Activated CD4-positive, alpha-beta T cell treated with anti-CD3 and anti-CD28 coated beads, Interleukin-2, amount 50 U/mL, for 16 hours (primary cell): Measurements from ENCODE around the gene TNS3.
"Not testable (repeated sequence)": the region's sequence is repeated elsewhere in the genome, so short reads cannot be mapped to it uniquely, and the experiment has no call there.

Experiments
- DNase-seq: peaks from one replicate; pipeline ENCODE4 v3.0.0-alpha.2; 2020

The TNS3 gene

DNA sequence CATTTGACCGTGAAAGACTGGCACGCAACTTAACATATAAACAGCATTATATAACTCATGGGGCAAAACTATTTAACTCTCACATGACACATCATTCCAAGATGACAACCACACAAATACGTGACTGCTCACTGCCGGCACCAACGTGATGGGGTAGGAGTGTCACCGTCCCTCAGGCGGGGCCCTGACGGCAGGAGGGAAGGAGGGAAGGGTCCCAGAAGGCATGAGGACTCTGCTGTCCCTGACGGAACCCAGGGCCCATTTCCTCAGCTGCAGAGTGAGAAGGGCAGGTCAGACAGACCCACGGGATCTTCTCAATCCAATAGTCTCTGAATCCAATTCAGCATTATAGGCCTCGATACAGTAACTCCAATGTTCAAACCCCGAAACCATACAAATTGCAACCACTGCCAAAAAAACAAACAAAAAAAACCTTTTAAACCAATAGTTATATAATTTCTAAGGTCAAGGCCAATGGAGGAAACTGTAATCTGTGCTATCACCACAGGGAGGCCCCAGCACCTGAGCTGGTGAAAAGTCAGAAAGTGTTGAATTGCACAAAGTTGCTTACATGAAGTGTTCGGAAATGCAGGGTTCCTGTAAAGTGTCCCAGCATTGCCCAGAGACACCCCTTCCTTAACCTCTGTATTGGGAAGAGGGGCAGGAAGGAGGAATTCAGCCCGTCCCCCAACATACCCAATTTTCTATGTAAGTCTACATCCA is 137.4 kb downstream of the TNS3 start:
- no peak for DNase-seq

DNA sequence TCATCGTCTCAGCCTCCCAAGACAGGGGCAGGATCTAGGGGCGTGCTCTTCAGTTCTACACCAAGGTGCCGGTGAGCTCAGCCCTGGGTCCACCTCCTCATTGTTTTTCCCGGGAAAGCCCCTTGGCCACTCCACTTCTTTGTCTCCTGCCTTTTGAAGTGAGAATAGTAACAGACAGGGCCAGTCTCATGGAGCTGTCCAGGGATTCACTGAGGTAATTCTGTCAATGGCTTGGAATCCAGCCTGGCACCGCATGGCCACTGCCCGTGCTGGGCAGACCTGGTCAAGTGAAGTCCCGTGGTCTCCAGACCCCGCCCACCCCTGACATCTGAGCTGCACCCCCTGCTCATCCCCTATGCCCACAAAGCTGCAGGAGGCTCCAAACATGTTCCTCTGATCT is 138.9 kb downstream of the TNS3 start:
- no peak for DNase-seq

- no peak for DNase-seq
Measured at GRCh38 chr7:47442605-47442865, 139.4 kb downstream of the TNS3 start.

DNA sequence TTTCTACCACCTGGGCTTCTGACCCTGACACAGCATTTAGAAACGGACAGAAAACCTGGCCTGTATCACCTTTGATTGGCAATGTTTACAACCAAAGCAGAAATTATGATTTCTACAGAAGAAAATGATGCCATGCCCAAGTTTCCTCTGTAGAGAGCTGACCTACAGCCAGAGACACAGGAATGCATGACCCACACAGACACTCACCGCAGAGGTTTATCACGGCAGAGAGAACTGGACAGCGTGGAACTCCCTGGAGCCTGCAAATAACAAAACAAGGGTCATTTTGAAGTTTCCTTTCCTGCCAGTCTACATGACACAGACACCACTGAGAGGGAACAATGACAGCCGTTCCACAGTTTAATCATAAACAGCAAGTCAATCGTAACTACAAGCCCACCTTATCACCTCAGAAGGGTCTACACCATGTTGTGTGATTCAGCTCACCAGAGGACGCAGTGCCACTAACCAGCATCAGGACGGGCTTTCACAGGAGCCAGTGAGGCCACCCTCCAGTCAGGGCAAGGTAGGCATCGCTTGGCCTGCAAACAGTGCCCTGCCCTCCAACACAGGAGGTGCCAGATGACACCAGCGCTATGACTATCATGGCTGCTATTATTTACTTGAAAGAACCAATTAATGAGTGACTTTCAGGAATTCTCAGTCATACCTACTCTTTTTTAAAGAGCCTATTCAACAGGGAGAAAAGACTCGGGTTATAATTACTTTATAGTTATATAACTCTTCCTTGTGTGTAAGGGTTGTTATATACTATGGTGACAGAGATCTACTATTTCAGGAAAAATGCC is 139.9 kb downstream of the TNS3 start:
- DNase-seq, result no peak

- DNase-seq, result not testable (repeated sequence)
Measured at GRCh38 chr7:47441048-47441447, 140.9 kb downstream of the TNS3 start.

DNA sequence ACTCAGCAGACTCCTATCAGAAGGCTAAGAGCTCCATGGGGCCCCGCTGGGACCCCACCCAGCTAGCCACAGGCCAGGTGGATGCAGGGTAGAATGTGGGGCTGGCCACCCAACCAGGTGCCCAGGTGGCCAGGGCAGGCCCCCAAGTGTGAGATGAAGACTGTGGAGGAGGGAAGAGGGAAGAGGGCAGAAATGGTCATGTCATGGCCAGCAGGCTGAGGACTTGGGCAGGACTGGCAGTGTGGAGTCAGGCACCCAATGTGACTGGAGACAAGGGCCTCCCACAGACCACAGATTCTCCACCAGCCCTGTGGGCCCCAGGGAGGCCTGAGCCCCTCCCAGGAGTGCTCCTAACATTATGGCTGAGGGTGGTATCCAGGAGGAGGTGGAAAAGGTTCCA is 141.6 kb downstream of the TNS3 start:
- no peak for DNase-seq

DNA sequence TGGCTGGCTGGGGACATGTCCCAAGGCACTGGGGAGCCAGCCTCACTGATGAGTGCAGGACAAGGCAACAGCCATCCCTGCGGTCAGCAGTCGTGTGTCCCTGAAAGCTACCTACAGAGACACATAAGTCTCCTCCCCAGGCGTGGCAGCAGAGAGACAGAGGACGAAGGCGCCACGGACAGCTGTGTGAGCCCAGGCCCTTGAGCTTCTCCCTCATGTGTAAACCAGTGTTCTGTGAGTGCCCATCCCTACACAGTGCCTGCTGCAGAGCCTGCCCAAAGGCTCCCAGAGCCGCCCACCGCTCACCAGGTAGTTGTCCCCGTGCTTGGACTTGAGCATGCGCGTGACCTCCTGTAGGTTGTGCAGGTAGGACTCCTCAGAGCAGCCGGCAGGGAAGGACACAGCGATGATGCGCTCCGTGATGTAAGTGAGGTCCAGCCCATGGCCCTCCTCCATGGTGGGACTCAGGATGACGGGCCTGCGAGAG is 142.7 kb downstream of the TNS3 start:
- no peak for DNase-seq

GRCh38 chr7:47438411-47439029 is 143.4 kb downstream of the TNS3 start:
- no peak for DNase-seq

DNA sequence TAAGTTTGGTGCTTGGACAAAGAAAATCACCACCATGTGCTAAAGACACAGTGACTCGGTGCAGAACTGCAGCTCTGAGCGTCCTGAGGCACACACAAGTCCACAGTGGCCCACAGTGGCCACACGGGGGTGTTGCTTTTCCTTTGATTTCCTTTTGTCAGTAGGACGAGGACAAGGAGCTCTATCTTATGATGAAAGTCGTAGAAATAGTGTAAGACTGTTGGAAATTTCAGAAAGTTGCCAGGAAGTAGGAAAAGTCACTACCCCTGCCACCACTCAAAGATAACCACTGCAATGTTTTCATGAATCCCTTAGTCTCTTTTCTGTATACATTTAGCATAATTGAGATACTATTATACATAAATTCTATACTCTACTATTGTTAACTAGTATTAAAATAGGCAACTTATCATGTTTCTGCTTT is 146.0 kb downstream of the TNS3 start:
- DNase-seq, result peak; percentile 5

GRCh38 chr7:47433564-47433895 is 148.4 kb downstream of the TNS3 start:
- no peak for DNase-seq

GRCh38 chr7:47432671-47433563 is 149.0 kb downstream of the TNS3 start:
- no peak for DNase-seq

DNA sequence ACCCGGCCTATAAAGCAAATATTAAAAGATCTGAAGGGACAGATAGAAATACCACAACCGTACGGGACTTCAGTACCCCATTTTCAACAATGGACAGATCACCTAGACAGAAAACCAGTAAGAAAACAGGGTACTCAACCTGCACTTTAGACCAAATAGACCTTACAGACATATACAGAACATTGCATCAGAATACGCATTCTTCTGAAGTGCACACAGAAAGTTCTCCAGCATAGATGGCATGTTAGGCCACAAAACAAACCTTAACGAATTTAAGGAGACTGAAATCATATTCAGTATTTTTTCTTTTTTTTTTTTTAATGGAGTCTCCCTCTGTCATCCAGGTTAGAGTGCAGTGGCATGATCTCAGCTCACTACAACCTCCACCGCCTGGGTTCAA is 151.5 kb downstream of the TNS3 start:
- DNase-seq, result no peak

- DNase-seq, result no peak
Measured at GRCh38 chr7:47428768-47429472, 153.0 kb downstream of the TNS3 start.

- no peak for DNase-seq
Measured at GRCh38 chr7:47428052-47428767, 153.7 kb downstream of the TNS3 start.

GRCh38 chr7:47427051-47427643 is 154.8 kb downstream of the TNS3 start:
- no peak for DNase-seq

- DNase-seq, result no peak
Measured at GRCh38 chr7:47424523-47424922, 157.4 kb downstream of the TNS3 start.

DNA sequence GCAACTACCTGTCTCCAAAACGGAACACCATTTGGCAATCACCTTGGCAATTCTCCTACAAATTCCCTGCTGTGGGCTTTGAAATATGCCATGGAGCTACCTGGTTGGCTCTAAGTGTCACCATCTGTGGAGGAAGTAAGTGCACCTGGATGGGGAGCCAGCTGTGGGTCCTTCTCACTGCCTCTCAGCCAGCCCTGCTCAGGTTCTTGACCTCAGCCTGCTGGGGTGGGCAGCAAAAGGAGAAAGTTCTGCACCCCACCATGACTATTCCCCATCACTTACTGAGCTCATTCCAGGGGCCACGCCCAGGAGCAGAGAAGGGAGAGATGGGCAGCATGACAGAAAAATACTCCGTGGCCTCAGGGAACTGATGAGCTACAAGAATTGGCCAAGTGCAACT is 158.7 kb downstream of the TNS3 start:
- no peak for DNase-seq

GRCh38 chr7:47422611-47423010 is 159.3 kb downstream of the TNS3 start:
- no peak for DNase-seq

DNA sequence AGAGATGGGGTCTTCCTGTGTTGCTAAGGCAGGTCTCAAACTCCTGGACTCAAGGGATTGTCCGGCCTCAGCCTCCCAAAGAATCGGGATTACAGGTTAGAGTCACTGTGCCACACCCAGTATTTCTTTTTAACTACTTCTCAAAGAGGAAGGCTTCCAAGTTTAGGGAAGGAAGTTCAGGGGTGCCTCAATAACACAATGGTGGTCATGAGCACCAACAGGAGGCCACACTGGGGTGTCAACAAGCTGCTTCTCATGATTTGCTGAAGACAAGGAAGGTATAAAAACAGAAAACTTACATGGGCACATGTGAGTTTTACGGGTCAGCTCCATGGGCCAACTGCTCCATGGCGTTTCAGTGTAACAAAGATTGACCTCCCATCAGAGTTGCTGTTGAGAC is 160.5 kb downstream of the TNS3 start:
- no peak for DNase-seq

GRCh38 chr7:47420122-47420780 is 161.7 kb downstream of the TNS3 start:
- no peak for DNase-seq

- no peak for DNase-seq
Measured at GRCh38 chr7:47419471-47419870, 162.4 kb downstream of the TNS3 start.
